Fibroblast of skin of abdomen (primary cell): ENCODE measurements around the gene MESP1.

Source experiments
- DNase-seq: peaks from one replicate; pipeline ENCODE4 v3.0.0-alpha.2; 2013

The MESP1 gene

DNA sequence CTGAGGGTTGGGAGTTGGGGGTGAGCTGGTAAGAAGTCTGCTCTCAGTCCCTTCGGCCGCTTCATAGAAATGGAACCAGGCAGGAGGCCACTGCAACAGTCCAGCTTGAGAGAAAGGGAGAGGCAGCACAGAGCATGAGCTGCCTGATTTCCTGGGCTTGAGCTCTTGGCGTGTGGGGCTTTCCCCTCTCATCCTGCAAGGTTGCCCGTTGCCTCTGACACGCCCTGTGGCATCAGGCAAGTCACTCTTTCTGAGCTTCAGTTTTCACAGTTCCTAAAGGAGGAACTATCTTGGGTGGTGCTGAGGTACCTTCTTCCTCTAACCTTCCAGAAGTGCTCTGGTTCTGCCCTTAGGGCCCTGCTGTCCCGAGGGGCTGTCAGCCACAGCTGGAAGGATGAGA lies 30.0 kb upstream of the MESP1 start:
- DNase-seq: no peak

GRCh38 chr15:89780601-89781000 lies 29.6 kb upstream of the MESP1 start:
- DNase-seq: no peak

- no peak for DNase-seq
Measured at GRCh38 chr15:89778861-89779260, 27.8 kb upstream of the MESP1 start.

DNA sequence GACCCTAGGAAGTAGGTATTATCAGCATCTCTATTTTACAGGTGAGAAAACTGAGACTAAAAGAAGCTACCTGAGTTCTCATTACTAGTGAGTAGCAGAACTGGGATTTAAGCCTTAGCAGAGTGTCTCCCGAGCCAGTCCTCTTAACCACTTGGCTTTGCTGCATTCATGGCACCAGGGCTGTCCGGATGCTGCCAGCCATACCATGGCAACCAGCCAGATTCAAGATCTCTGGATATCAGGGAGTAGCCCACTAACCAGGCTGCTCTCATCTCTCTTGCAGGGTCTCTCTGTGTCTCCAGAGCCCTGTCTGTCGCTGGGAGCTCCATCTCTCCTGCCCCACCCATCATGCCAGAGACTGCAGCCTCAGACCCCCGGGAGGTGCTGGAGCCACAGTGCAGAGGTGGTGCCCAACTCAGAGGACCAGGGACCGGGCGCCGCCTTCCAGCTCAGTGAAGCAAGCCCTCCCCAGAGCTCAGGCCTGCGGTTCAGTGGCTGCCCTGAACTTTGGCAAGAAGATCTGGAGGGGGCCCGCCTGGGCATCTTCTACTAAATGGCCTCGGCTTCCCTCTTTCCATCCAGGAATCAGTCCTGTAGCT lies 26.8 kb upstream of the MESP1 start:
- no peak for DNase-seq

DNA sequence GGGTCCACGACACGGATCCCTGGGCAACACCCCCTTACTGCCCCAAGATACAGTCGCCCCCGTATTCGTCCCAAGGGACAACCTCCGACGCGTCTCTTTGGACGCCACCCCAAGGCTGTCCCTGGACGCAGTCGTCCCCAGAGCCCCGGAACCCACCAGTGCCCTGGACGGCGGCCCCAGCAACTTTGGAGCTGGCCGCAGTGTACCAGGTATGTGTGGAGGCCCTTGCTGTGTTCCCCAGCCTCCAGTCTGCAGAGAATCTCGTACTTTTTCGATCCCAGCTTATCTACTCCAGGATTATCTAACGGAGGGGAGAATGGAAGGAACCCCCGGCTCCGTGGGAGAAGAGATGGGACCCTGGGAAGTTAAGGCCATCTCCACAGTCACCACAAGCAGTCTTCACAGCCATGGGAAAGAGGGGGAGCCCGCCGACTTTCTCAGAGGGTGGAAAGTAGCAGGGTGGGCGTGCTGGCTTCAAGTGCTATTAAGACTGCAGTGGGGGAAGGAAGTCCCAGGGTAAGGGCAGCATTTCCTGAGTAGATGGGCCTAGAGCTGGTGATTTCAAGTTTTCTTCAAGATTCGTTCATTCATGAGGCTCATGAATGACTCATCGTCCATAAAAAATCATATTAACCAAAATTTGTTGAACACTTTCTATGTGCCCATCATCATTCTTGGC lies 26.2 kb upstream of the MESP1 start:
- no peak for DNase-seq

GRCh38 chr15:89776274-89777072 lies 25.4 kb upstream of the MESP1 start, which contains the start of gene MESP2:
Gene MESP2, plus strand, starts transcription at chr15:89776332. Its CDS starts 26 bp downstream, at chr15:89776358.
- DNase-seq: peak; percentile 72

DNA sequence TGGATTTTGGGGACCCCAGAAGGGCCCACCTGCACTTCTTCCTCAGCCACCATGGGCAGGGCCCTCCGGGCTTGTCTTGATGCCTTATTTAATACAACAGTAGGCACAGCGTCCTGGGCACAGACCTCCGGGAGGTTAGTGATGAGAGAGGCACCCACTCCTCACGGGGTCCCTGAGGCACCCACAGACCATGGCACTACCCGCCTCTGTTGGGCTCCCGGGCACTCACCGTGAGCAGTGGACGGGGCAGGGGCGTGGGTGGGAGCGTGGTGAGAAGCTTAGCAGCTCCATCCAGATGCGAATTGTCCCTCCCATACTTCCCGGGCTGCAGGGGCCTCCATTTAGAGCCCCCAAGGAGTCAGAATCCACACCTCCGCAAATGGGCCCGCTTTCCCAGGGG lies 24.8 kb upstream of the MESP1 start:
- DNase-seq: no peak

DNA sequence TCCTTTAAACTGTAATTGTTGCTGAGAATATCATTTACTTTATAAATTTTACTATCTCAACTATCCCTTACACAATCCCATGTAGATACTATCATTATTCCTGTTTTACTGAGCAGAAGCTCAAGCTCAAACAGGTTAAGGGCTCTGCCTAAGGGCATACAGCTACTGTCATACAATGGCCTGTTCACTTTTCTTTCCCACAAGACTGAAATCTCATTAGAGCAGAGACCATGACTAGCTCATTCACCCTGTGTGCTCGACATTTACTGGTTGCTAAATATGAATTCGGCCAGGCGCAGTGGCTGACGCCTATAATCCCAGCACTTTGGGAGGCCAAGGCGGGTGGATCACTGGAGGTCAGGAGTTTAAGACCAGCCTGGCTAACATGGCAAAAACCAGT lies 23.4 kb upstream of the MESP1 start:
- DNase-seq: no peak

- DNase-seq: peak; percentile 52
Measured at GRCh38 chr15:89772932-89773583, 22.0 kb upstream of the MESP1 start.

DNA sequence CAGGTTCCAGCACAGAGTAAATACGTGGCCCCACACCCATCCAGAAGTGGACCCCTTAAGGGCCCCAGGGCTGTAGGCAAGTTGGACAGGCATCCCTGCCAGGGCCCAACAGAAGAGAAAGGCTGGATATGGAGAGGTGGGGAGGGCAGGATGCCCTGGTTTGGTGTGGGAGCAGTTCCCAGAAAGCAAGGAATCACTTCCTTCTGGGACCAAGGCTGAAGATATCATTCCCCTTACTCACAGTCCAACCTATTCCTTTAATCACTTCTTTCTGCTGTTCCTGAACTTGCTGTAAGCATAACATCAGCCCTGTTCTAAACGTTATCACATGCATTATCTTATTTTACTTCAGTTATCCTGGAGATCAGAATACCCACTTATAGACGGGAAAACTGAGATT lies 19.0 kb upstream of the MESP1 start:
- peak; percentile 54 for DNase-seq

DNA sequence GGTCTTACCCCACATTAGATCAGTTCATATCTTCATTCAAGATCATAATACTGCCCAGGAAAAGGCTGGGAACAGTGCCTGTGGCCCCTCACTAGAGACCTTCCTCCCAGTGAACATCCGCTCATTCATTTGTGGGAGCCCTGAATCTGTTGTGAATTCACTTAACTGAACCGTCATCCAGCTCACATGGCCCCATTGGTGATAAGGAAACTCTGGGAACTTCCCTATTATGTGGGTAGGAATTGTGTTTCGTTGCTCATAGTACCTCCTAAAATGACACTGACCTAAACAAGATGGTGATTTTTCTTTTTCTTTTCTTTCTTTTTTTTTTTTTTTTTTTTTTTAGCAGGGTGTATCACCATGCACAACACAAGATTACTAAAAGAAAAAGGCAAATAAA lies 18.3 kb upstream of the MESP1 start:
- DNase-seq: no peak

DNA sequence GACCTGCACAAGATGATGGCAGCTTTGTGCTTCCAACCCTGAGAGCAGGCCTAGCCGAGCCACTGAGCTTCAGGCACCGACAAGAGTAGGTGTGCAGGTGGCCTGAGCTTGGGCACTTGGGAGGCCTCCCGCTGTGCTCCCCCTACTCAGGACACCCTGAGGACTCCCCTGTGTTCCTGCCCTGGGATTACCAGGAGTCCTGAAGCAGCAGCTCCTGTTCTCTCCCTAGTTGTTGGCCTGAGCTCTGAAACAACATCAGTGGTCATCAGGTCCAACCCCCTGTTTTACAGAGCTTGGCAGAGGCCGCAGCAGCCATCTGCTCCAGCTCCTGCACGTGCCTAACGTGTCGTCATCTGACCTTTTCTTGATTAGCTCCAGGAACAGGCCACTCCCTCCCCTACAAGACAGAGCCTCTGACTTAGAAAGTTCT lies 17.0 kb upstream of the MESP1 start:
- DNase-seq: peak; percentile 10

GRCh38 chr15:89767411-89767915 lies 16.4 kb upstream of the MESP1 start:
- DNase-seq: no peak

- no peak for DNase-seq
Measured at GRCh38 chr15:89766357-89767311, 15.6 kb upstream of the MESP1 start.

DNA sequence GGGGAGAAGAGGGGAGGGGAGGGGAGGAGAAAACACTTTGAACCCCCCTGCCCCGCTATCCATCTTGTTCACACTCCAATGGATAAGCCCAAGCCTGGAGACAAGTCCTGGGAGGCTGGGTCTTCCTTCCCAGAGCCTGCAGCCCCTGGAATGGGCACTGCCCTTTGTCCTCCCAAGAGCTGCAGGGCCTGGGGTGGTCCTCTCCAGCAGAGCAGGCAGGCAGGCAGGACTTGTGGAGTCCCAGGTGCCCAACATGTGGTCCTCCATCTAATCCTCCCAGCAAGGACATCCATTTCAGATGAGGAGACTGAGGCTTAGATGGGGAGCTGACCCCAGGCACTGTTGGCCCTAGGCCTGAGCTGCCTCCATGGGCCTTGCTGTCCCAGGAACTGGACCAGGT lies 14.6 kb upstream of the MESP1 start:
- no peak for DNase-seq

DNA sequence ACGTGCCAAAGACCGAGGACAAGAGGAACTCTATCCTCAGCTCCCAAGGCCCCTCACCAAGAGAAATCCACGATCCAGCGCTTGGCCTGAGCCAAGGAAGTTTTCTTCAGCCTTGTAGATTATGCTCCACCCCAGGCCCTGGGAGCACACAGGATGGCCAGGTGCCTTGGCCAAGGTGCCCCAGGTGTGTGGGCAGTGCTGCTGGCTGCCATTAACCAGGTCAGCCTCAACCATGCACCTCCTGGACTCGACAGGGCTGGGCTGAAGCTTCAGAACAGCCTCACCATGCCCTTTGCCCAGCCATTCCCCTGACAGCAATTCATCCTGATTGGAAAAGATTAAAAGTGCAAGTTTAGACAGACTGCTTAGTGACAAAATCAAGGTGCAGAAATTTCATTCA lies 10.9 kb upstream of the MESP1 start:
- no peak for DNase-seq

- no peak for DNase-seq
Measured at GRCh38 chr15:89761009-89761831, 10.2 kb upstream of the MESP1 start.

GRCh38 chr15:89760303-89761008 lies 9.4 kb upstream of the MESP1 start:
- peak; percentile 62 for DNase-seq

DNA sequence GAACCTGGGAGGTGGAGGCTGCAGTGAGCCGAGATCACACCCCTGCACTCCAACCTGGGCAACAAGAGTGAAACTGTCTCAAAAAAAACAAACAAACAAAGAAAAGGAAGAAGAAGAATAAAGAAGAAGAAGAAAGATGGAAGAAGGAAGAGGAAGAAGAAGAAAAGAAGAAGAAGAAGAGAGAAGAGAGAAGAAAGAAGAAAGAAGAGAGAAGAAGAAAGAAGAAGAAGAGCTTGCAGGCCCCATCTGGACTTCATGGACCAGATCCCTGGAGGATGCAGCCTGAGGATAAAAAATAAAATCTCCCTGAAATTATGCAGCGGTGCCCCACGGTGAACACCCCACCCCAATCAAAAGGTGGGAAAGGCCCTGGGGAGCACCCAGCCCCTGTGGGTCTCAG lies 8.8 kb upstream of the MESP1 start:
- no peak for DNase-seq

- DNase-seq: no peak
Measured at GRCh38 chr15:89758981-89759380, 7.9 kb upstream of the MESP1 start.
